HFFc6 (cell line): ENCODE results near the gene TMEM229B. TPM values are rescaled to one million over a fixed set of nuclear protein-coding genes. Genes with fewer than 3 reads are reported as not detected.

Experiments used
- DNase-seq: peaks from one replicate; pipeline ENCODE4 v3.0.0-alpha.2; 2018
- H3K27ac Mint-ChIP-seq: 2 replicates; pipeline ENCODE4 v1.8.0; 2020; ENCODE audit warnings: mild to moderate bottlenecking, mixed read lengths
- H3K27me3 Mint-ChIP-seq: 2 replicates; pipeline ENCODE4 v1.8.0; 2021; ENCODE audit warnings: mild to moderate bottlenecking, moderate library complexity, mixed read lengths; ENCODE audit not compliant: insufficient read depth
- H3K36me3 Mint-ChIP-seq: 2 replicates; pipeline ENCODE4 v1.8.0; 2021; ENCODE audit warnings: low read depth, mixed read lengths
- H3K4me1 Mint-ChIP-seq: 2 replicates; pipeline ENCODE4 v1.8.0; 2020; ENCODE audit warnings: low read depth, mixed read lengths
- H3K4me3 Mint-ChIP-seq: 2 replicates; pipeline ENCODE4 v1.8.0; 2020; ENCODE audit warnings: mild to moderate bottlenecking, moderate library complexity, mixed read lengths
- H3K9me3 Mint-ChIP-seq: 2 replicates; pipeline ENCODE4 v1.8.0; 2020; ENCODE audit warnings: mild to moderate bottlenecking, mixed read lengths
- total RNA-seq, 6 experiments: library from RNA; stranded (reverse); fragmentation: NEBNext Ultra II Directional; extraction: Animal tissue kit (Norgen Biotek cat#: 25700); gene quantifications; 2 replicates in 1 of 6; 3 replicates in 5 of 6; pipeline ENCODE4 v1.2.3, GENCODE V29; 2021
- TF ChIP-seq, protein P1 (sequence below): fragments of 200-600 bp; sonication (generic); IDR thresholded peaks from 2 replicates; pipeline ENCODE4 v1.5.0; 2021; ENCODE audit warnings: antibody characterized with exemption, mild to moderate bottlenecking

The TMEM229B gene
- total RNA-seq, 6 experiments from 2014 or later, result 0.06 to 0.38 (median 0.20) TPM

DNA sequence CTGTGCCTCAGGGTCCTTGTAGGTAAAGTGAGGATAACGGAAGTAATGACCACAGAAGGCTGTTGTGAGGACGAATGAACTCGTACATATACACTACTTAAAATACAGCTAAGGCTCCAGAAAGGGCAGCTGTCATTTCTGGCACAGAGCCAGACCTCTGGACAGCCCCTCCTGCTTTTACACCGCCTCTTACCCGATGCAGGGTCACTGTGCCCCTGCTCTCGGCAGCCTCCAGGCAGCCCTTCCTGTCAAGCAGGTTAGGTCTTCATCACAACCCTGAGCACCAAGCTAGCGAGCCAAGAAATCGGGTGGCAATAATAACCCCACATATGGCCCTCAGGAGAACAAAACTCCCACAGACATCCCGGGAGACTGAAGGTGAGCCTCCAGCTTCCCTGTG is 8.5 kb downstream of the TMEM229B start:
- H3K36me3 Mint-ChIP-seq, result no peaks in the 10 kb centered on the region
- no peak overlapping the region for H3K4me3 Mint-ChIP-seq
- TF ChIP-seq, protein P1, sequence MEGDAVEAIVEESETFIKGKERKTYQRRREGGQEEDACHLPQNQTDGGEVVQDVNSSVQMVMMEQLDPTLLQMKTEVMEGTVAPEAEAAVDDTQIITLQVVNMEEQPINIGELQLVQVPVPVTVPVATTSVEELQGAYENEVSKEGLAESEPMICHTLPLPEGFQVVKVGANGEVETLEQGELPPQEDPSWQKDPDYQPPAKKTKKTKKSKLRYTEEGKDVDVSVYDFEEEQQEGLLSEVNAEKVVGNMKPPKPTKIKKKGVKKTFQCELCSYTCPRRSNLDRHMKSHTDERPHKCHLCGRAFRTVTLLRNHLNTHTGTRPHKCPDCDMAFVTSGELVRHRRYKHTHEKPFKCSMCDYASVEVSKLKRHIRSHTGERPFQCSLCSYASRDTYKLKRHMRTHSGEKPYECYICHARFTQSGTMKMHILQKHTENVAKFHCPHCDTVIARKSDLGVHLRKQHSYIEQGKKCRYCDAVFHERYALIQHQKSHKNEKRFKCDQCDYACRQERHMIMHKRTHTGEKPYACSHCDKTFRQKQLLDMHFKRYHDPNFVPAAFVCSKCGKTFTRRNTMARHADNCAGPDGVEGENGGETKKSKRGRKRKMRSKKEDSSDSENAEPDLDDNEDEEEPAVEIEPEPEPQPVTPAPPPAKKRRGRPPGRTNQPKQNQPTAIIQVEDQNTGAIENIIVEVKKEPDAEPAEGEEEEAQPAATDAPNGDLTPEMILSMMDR, result no peak

DNA sequence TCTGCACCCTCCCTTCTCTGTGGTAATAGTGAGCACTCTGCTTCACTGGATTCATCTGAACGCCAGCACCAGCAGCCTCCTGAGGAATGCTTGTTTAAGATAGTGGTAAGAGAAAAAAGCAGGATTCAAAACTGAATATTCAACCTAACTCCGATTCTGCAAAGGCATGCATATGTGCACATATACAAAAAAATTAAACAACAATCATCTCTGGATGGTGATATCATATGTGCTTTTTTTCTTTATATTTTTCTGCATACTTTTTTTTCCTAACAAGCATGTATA is 9.8 kb downstream of the TMEM229B start:
- H3K4me3 Mint-ChIP-seq, result no peak overlapping the region
- no peaks in the 10 kb centered on the region for H3K9me3 Mint-ChIP-seq
- TF ChIP-seq, protein P1, result no peak
- H3K27me3 Mint-ChIP-seq, result peaks cover 24% of the 10 kb centered on the region
- no peak for DNase-seq
- H3K4me1 Mint-ChIP-seq, result peaks cover 6% of the 10 kb centered on the region; the same call in 1 of the 2 replicates
- H3K36me3 Mint-ChIP-seq, result no peaks in the 10 kb centered on the region
- no peak overlapping the region for H3K27ac Mint-ChIP-seq

More for the DNA sequence above, 8.5 kb downstream of the TMEM229B start:
- Mint-ChIP-seq H3K4me1 (peaks cover 6% of the 10 kb centered on the region; the same call in 1 of the 2 replicates), H3K27me3 (peaks cover 24% of the 10 kb centered on the region), H3K9me3 (no peaks in the 10 kb centered on the region), H3K27ac (no peak overlapping the region)
- no peak for DNase-seq

- H3K9me3 Mint-ChIP-seq, result no peaks in the 10 kb centered on the region
- H3K27me3 Mint-ChIP-seq, result peaks cover 26% of the 10 kb centered on the region
- no peak overlapping the region for H3K4me3 Mint-ChIP-seq
- no peaks in the 10 kb centered on the region for H3K36me3 Mint-ChIP-seq
- H3K4me1 Mint-ChIP-seq, result peaks cover 6% of the 10 kb centered on the region; the same call in 1 of the 2 replicates
- DNase-seq, result no peak
- TF ChIP-seq, protein P1, result no peak
- H3K27ac Mint-ChIP-seq, result no peak overlapping the region
Measured at GRCh38 chr14:67477926-67478799, 10.4 kb downstream of the TMEM229B start.

- peaks cover 7% of the 10 kb centered on the region for H3K27me3 Mint-ChIP-seq
- TF ChIP-seq, protein P1, result no peak
- H3K4me1 Mint-ChIP-seq, result peaks cover 6% of the 10 kb centered on the region; the same call in 1 of the 2 replicates
- H3K36me3 Mint-ChIP-seq, result no peaks in the 10 kb centered on the region
- H3K27ac Mint-ChIP-seq, result no peak overlapping the region
- DNase-seq, result no peak
- H3K4me3 Mint-ChIP-seq, result no peak overlapping the region
- H3K9me3 Mint-ChIP-seq, result no peaks in the 10 kb centered on the region
Measured at GRCh38 chr14:67474366-67474765, 14.2 kb downstream of the TMEM229B start.

DNA sequence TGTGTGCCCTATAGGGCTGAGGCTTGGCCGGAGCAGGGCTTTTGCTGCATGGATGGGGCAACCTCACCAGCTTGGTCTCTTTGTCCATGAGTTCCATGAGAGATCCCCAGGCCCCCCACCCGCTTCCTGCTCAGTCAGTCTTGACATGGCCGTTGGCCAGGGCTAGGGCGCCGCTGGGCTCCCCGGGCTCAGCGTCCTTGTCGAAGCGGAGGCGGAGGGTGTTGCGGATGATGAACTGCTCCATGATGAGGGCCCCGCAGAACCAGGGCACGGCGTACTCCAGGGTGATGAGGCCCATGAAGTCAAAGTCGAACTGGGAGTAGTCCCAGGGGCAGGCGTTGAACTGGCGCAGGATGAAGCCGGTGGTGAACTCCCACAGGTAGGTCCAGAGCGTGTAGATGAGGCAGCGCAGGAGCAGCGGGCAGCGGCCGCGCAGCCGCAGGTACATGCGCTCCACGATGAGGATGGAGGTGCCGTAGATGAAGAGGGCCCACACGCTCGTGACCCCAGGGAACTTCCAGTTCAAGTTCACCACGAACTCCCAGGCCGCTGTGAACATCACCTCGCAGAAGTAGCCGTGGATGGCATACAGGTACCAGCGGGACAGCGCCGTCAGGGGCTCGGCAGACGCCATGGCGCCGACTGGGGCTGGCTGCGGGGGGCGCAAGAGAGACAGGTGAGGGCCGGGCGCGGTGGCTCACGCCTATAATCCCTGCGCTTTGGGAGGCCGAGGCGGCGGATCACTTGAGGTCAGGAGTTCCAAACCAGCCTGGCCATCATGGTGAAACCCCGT is 15.0 kb downstream of the TMEM229B start:
- Mint-ChIP-seq H3K27me3 (peaks cover 10% of the 10 kb centered on the region), H3K27ac (no peak overlapping the region), H3K9me3 (no peaks in the 10 kb centered on the region), H3K4me3 (no peak overlapping the region), H3K4me1 (peaks cover 5% of the 10 kb centered on the region; the same call in 1 of the 2 replicates), H3K36me3 (no peaks in the 10 kb centered on the region)
- TF ChIP-seq, protein P1, result no peak
- DNase-seq, result no peak
